Stimulated activated CD4-positive, alpha-beta T cell treated with anti-CD3 and anti-CD28 coated beads, Interleukin-1b, Interleukin-23, amount 100 ng/mL, for 24 hours (primary cell): ENCODE data around the gene CSE1L.
"Not testable (repeated sequence)": the region's sequence is repeated elsewhere in the genome, so short reads cannot be mapped to it uniquely, and the experiment has no call there.

Source experiments
- DNase-seq, 4 experiments: peaks; one replicate each; pipeline ENCODE4 v3.0.0-alpha.2; 2020; ENCODE audit warnings: low read depth in 4 of 4, low spot score in 1 of 4

CSE1L gene

GRCh38 chr20:49054056-49054643 is 8.0 kb downstream of the CSE1L start:
- no peak for DNase-seq

GRCh38 chr20:49063279-49063678 is 17.2 kb downstream of the CSE1L start:
- DNase-seq = no peak

GRCh38 chr20:49074521-49074920 is 28.4 kb downstream of the CSE1L start:
- no peak for DNase-seq

- DNase-seq = no peak
These were observed 32.2 kb downstream of the CSE1L start for GRCh38 chr20:49078310-49078709.

GRCh38 chr20:49082295-49082694 is 36.2 kb downstream of the CSE1L start:
- not testable (repeated sequence) for DNase-seq

- no peak for DNase-seq
These were observed 45.0 kb downstream of the CSE1L start for GRCh38 chr20:49091104-49091503.

GRCh38 chr20:49091762-49092161 is 45.6 kb downstream of the CSE1L start:
- DNase-seq = no peak

GRCh38 chr20:49096203-49096730 is 50.2 kb downstream of the CSE1L start:
- DNase-seq = no peak

- no peak for DNase-seq
These were observed 51.0 kb downstream of the CSE1L start for GRCh38 chr20:49097159-49097558.

GRCh38 chr20:49098136-49098535 is 52.0 kb downstream of the CSE1L start:
- DNase-seq = no peak

GRCh38 chr20:49099011-49099410 is 52.9 kb downstream of the CSE1L start:
- no peak for DNase-seq

- DNase-seq = not testable (repeated sequence)
These were observed 54.2 kb downstream of the CSE1L start for GRCh38 chr20:49100292-49100691.

- DNase-seq = no peak
These were observed 54.9 kb downstream of the CSE1L start for GRCh38 chr20:49100972-49101371.

- no peak for DNase-seq
These were observed 56.9 kb downstream of the CSE1L start for GRCh38 chr20:49103019-49103418.

GRCh38 chr20:49103647-49104364 is 57.7 kb downstream of the CSE1L start:
- DNase-seq = no peak

GRCh38 chr20:49104365-49104648 is 58.2 kb downstream of the CSE1L start:
- no peak for DNase-seq

- DNase-seq = not testable (repeated sequence)
These were observed 59.0 kb downstream of the CSE1L start for GRCh38 chr20:49104979-49105547.

- DNase-seq = no peak
These were observed 60.2 kb downstream of the CSE1L start for GRCh38 chr20:49106328-49106727.

- no peak for DNase-seq
These were observed 64.9 kb downstream of the CSE1L start for GRCh38 chr20:49110767-49111694.

- DNase-seq = no peak
These were observed 66.6 kb downstream of the CSE1L start for GRCh38 chr20:49112596-49113274.

GRCh38 chr20:49115564-49115963 is 69.5 kb downstream of the CSE1L start:
- no peak for DNase-seq
